LNCaP clone FGC (cell line): Measurements from ENCODE around the gene FGR.

Experiments
- DNase-seq: peaks from one replicate; pipeline ENCODE4 v3.0.0-alpha.2; 2011; ENCODE audit warnings: low read depth
- H3K4me3 ChIP-seq: 2 replicates; pipeline ENCODE4 v1.5.1; 2011; ENCODE audit warnings: mild to moderate bottlenecking, low read depth, low read length, control low read depth
- CTCF ChIP-seq: IDR thresholded peaks from 2 replicates; pipeline ENCODE4 v1.5.1; 2012; ENCODE audit warnings: mild to moderate bottlenecking; ENCODE audit not compliant: control insufficient read depth, insufficient read depth; ENCODE audit errors: extremely low read depth

The FGR gene

DNA sequence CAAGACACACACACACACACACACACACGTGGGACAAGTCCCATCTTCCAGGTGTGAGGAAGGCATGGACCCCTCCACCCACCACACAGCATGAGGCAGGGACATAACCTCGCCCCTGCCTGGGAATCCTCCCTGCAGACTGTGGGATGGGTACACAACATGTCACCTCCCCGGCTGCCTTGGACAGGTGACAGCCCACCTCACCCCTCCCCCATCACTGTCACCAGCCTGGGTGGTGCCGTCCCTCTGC is 71.7 kb downstream of the FGR start:
- H3K4me3 ChIP-seq = no peak overlapping the region
- no peak for DNase-seq
- TF ChIP-seq CTCF = no peak

- no peak for DNase-seq
- no peak overlapping the region for H3K4me3 ChIP-seq
- no peak for TF ChIP-seq CTCF
These were observed 72.2 kb downstream of the FGR start for GRCh38 chr1:27562534-27563340.
